ENCODE measurements around the gene SETBP1.

The SETBP1 gene

GRCh38 chr18:45102126-45102525 is 421.4 kb downstream of the SETBP1 start:
- no peak for DNase-seq

- DNase-seq, result no peak
Observed at GRCh38 chr18:45102863-45103262, 422.2 kb downstream of the SETBP1 start.

- DNase-seq, result no peak
Observed at GRCh38 chr18:45103319-45104048, 422.8 kb downstream of the SETBP1 start.

- DNase-seq, result no peak
Observed at GRCh38 chr18:45104049-45104395, 423.3 kb downstream of the SETBP1 start.

GRCh38 chr18:45106331-45106774 is 425.7 kb downstream of the SETBP1 start:
- DNase-seq, result peak; percentile 67

- no peak for DNase-seq
Observed at GRCh38 chr18:45107425-45107824, 426.7 kb downstream of the SETBP1 start.

GRCh38 chr18:45108754-45109153 is 428.1 kb downstream of the SETBP1 start:
- no peak for DNase-seq

- DNase-seq, result no peak
Observed at GRCh38 chr18:45109271-45109670, 428.6 kb downstream of the SETBP1 start.

- DNase-seq, result no peak
Observed at GRCh38 chr18:45109706-45110105, 429.0 kb downstream of the SETBP1 start.

GRCh38 chr18:45110577-45111501 is 430.2 kb downstream of the SETBP1 start:
- no peak for DNase-seq

- no peak for DNase-seq
Observed at GRCh38 chr18:45111502-45111848, 430.8 kb downstream of the SETBP1 start.

- no peak for DNase-seq
Observed at GRCh38 chr18:45112682-45113081, 432.0 kb downstream of the SETBP1 start.

GRCh38 chr18:45116116-45116515 is 435.4 kb downstream of the SETBP1 start:
- DNase-seq, result no peak
